ENCODE data around the gene FGF4.

Gene FGF4

DNA sequence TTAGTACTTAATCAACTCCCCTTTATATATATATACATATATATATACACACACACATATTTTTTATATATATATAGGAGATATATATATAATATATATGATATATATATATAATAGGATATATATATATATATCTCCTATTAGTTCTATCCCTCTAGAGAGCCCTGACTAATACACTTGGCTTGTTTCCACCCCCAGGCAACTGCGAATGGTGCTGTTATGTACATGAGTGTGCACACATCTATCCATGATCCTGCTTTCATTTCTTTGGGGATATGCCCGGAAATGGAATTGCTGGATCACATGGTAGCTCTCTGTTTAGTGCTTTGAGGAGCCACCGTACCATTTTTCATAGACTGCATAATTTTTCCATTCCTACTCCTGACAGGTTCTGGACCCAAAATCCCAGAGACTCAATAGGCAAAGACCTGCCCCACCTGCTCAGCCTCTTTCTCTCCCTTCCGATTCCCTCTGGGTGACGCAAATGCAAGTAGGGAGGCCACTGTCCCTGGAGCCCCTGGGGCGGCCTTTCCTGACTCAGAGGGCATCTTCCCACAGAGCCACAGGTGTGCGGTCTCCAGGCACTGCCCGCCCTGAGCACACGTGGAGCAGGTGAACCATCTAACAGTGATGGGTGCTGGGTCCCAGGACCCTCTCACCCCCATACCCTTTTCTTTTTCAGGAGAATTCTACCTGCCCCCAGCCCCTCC is 32.1 kb upstream of the FGF4 start:
- DNase-seq, result no peak

DNA sequence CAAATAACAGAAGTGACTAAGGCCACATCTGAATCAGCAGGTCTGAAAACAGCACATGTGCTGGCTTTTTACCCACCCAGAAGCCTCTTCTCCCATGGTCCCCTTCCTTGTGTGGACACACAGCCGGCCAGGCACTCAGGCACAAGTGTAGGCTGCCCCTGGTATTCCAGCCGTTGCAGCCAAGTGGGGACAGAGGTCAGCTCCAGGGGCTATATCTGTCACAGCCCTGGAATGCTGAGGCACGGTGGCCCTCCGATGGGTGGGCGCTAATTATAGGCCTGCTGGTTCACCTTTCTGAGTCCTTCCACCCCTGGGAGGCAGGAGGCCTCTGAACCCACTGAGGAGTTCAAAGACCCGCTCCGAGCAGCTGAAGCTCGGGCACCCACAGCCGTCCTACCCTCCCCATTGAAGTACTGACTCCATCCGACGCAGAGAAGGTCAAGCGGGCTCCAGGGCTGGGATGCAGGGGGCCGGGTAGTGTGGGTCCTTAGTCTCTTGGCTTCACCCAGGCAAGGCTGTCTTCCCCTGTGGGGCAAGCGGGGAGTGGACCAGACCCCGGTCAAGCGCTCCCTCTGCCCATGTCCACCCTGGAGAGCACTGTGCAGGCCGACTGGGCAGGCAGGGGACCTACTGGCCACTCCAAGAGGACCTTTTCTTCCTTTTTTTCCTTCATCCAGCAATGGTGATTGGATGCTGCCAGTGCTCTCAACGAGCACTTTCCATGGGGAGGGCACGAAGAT is 29.8 kb upstream of the FGF4 start:
- DNase-seq, result no peak

DNA sequence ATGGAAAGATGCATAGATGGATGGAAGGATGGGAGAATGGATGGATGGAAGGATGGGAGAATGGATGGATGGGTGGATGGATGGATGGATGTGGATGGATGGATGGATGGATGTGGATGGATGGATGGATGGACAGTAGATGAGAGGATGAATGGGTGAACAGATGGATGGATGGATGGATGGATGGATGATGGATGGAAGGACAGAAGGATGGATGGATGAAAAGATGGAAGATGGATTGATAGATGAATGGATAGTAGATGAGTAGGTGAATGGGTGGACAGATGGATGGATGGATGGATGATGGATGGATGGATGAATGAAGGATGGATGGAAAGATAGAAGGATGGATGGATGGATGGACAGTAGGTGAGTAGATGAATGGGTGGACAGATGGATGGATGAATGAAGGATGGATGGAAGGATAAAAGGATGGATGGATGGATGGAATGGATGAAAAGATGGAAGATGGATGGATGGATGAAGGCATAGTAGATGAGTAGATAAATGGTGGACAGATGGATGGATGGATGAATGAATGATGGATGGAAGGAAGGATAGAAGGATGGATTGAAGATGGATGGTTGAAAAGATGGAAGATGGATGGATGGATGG is 28.6 kb upstream of the FGF4 start:
- DNase-seq, result no peak

DNA sequence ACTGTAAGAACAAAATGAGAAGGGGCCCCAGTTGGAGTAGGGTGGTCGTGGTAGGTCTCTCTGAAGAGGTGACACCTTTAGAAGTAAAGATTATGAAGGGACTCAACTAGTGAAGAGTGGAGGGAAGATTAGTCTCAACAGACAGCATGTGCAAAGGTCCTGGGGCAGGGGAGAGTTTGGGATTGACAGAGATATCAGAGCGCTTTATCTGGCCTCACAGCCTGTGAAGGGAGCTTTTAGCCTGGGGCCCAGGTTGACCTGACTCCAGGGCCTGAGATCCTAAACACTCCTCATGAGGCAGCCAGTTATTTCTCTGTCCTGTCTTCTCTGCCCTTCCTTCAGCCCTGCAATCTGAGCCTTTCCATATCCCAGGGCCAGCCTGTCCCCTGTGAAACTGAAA is 27.9 kb upstream of the FGF4 start:
- DNase-seq, result no peak

DNA sequence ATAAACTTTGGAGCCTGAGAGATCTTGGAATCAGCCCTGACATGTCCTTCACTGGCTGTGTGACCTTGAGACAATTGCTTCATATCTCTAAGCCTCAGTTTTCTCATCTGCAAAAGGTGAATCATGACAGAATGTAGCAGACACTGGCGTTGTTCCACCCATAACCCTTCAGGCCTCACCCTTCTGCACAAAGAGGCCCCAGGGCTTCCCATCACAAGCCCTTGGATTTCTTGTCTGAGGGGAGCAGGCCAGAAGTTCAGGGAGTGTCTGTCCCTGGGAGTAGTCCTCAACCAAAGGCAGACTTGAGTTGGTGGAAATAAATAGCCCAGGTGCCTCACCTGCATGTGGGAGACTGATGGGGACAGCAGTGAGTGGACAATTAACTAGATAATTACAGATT is 27.4 kb upstream of the FGF4 start:
- no peak for DNase-seq

DNA sequence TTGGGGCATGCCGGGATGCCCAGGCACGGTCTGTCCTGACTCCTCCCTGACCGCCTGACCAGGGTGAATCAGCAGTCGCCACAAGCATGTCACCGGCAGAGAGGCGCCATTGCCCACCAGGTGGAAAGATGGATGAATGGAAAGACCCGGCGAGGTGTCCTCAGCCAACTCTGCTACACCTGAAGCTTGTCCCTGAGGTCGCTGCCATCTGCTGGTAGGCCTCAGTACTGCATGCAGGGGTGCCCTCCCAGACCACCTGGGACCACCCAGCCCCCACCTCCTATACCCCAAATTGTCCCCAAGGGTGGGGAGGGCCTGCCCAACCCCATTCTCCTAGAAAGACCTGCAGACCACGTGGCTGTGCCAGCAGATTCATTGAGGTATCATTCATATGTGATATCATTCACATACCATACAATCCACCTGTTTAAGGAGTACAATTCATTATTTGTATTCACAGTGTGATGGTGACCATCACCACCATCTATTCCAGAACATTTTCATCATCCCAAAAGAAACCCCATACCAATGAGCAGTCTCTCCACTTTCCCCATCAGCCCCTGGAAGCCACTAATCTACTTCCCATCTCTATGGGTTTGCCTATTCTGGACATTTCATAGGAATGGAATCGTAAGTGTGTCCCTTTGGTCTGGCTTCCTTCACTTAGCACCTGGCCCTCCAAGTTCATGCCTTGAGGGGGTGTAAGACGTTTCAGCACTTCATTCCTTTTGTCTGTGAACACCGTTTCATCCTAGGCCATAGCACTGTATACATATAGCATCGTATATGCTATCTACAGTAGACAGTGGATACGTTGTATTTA is 26.6 kb upstream of the FGF4 start:
- no peak for DNase-seq

DNA sequence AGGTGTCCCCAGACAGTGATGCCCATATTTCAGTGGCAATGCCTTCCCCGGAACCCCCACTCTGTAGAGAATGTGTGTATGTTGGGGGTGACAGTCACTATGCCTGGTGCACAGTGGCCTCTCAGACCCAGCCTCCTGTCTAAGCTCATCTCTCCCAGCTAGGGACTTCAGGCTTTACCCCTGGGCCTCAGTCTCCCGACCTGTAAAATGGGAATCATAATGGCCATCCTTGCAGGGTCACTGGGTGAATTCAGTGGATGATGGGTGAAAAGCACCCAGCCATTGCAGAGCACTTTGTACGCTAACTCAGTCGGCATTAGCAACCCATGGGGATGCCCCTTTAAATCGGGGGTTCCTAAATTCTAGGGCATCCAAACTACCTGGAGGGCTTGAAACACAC is 25.1 kb upstream of the FGF4 start:
- DNase-seq, result no peak

DNA sequence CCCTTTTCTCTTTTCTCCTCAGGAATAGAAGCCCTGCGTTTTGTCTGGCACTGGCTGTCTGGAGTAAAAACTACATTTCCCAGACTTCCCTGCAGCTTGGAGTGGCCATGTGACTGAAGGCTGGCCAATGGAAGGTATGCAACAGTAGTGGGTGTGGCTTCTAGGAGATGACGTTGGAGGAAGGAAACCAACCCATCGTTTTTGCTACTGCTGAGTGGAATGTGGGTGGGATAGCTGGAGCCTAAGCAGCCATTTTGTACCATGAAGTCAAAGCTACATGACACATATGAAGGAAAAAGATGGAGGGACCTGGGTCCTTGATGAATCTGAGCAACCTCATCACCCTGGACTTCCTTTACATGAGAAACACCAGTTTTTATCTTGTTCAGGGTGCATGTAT is 24.4 kb upstream of the FGF4 start:
- DNase-seq, result no peak

DNA sequence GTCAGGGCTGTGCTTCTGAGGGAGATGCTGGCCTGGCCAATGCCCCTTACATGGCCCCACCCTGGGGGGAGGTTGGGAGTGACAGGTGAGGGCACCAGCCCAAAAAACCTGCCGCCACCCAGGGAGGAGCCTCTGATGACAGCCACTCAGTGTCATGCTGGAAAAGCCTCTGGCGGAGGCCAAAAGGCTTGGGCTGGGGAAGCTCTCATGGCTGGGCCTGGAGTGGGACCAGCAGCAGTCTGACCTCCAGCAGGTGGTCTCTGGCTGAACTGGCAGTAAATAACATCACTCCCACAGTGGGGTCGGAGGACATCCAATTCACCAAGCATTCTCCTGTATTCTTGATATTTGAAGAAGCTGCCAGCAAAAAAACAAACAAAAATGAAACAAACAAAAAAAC is 24.0 kb upstream of the FGF4 start:
- DNase-seq, result no peak

DNA sequence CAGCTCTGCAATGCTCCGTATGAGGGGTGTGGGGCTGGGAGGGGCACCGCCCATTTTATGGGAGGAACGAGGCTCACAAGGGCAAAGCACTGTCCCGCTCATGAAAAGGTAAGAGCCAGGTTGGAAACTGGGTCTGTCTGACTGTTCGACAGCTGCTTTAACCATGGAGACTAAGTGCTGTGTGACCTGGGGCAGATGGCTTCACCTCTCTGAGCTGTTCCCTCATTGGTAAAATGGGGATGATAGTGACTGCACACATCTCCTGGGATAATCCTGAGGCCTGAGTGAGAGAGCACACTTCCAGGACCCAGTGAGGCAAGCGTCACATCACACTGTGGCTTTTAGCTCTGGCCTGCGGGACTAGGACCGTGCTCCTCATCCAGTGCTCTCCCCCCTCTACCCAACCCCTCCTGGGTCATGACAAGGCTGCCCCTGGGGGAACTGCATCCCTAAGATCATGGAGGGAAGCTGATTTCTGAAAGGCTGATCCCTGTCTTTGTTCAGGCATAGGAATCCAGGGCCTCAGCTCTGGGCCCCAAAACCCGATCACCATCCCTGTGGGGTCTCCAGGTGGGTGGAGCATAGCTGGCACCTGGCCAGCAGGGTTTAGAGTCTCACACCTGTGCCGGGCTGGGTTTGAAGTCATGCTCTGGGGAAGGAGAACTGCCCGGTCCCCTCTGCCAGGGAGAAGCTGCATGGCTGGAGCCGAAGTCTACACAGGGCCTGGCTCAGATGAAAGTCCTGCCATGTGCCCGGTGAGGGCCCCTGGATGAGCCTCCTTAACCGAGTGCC is 22.8 kb upstream of the FGF4 start:
- no peak for DNase-seq

DNA sequence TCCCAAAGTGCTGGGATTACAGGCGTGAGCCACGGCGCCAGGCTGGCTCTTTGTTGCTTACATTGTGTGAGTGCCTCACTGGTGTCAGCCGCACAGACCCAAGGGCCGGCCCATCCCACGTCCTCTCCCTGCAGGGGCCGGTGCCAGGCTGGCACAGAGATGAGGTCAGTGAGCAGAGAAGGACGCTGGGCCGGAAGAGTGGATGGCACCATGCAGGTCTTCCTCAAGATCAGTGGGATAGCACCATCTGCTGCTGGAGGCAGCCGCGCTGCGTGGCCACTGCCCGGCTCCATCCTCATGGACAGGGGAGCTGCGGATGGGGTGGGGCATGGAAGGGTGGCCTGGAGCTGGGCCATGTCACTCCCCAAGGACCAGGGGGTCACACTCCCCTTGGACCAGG is 22.0 kb upstream of the FGF4 start:
- DNase-seq, result no peak

DNA sequence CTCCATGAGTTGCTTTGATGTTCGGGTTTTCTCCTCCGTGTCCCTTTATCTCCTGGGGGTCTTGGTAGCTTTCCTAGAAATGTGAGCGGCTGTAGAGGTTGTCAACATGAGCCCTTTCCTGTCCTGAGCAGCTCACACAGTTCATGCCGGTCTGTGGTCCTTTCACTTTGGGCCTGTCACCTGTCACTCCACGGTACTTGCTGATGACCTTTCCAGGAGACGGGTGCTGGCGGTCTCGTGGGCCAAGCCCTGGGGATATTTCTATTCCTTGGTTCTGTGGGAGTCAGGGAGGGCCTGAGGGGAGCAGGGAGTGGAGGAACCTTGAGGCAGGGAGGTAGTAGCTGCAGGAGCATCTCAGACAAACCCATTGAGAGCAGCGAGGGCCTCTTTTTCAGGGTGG is 20.9 kb upstream of the FGF4 start:
- DNase-seq, result no peak

DNA sequence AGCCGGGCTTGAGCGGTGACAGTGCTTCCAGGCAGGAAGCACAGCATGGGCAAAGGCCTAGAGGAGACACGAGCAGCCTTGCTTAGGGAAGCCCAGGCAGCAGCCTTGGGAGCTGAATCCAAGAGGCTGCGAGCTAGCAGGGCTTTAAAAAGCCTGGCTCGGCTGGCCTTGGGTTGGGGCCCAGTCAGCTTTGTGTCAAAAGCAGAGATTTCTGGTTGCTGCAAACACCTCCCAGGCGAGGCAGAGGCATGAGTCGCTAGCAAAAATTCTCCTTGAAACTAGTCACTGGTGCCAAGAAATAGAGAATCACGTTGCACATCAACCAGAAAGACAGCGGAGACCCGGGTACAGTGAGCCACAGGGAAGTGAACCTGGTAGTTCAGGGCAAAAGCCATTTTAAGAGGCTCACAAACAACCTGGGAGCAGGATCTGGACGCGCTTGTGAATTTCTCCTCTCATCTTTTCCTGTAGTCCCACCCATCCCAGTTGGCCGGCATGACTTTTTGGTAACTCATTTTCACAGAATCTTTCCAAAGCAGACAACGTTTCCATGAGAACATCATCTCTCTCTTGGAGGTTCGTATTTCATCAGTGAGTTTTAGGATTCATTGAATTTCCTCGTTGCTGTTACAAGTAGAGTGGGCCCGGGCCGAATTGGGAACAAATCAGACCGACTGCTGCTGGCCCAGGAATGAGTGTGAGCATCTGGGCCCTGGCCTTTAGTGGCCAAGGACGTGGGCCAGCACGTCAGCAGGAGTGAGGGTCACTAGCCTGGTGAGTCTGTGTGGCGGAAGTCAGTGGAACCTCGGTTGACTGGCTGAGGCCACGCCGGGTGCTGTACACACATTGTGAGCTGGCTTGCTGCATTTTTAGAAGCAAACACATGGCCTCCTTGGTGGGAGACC is 16.4 kb upstream of the FGF4 start:
- no peak for DNase-seq

DNA sequence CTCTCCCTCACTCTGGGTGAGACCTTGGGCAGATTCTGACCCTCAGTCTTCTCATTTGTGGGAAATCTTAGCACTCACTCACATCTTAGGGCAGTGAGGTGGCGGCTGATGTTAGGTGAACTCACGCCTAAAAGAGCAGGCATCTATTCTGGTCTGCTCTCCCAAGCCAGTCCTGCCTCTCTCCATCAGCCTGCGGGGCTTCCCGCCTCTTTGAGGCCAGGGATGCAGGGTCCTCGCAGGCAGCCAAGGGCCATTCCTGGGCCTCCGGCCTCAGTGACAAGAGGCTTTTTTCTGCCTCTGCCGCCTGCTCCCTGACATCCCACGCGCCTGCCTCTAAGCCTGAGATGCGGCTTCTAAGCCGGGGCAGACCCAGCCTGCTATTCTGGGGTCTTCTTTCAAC is 13.8 kb upstream of the FGF4 start:
- DNase-seq, result no peak

DNA sequence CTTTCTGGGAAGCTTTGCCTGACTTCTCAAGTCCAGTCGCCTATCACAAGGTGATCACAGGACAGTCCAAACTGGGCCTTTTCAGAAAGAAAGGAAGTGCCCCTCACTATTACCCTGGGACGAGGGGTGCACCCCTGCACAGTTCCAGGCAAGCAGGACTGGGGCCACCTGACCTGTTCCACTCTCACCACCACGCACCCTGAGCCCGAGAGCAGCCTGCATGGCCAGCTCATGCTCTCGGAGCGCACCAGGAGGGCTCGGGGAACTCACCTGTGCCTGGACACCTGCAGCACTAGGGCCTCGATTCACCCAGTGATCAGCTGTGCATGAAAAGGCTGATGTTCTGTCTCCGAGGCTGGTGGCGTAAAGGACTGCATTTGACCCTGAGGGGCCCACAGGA is 12.8 kb upstream of the FGF4 start:
- no peak for DNase-seq

DNA sequence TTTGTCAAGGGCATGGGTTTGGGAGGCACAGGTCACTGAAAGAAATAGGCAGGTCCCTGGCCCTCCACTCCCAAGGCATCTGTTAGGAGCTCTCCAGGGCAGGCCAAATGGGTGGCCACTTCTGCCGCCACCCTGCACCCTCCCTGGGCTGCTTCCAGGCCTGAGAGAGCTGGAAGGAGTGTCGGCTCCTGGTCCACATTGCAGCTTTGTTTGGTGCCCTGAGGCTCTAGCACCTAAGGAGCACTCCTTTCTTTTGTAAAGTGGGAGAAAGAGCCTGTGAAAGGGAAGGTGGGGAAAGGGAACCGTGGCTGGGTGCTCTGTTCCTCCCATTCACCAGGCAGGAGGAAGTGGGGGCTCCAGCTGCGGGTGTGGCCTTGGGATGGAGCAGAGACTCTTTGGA is 12.3 kb upstream of the FGF4 start:
- no peak for DNase-seq

DNA sequence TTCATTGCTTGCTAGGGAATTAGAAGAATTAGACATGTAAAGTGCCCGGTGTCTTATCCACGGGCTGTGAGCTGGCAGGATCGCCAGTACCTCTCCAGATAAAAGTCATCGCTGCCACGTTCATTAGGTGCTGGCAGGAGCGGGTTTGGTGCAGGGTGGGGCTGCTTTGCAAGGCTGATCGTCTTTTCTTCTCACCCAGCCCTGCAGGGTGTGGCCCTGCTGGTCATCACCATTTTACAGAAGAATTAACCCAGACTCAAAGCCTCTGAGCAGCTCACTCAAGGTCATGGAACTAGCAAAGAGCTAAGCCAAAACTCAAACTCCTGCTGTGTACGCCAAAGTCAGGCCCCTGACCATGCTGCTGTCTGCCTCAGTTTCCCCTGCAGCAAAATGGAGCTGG is 6.1 kb upstream of the FGF4 start:
- no peak for DNase-seq

DNA sequence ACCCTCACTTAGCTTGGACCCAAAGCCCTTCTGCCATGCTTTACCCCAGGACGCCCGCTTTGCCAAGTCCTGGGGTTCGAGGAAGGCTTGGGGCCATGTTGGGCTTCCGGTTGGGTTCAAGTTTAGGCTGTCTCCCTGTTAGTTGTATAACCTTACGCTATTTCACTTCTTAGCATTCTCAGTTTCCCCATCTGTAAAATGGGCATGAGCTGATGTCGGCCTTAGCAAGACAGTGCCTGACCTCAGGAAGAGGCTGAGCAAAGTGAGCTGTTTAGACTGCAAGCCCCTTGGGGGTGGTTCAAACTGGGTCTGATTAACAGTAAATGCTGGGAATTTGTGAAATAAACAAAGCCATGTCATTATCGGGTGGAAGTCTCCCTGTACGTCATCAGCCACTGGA is 3.2 kb upstream of the FGF4 start:
- DNase-seq, result no peak

DNA sequence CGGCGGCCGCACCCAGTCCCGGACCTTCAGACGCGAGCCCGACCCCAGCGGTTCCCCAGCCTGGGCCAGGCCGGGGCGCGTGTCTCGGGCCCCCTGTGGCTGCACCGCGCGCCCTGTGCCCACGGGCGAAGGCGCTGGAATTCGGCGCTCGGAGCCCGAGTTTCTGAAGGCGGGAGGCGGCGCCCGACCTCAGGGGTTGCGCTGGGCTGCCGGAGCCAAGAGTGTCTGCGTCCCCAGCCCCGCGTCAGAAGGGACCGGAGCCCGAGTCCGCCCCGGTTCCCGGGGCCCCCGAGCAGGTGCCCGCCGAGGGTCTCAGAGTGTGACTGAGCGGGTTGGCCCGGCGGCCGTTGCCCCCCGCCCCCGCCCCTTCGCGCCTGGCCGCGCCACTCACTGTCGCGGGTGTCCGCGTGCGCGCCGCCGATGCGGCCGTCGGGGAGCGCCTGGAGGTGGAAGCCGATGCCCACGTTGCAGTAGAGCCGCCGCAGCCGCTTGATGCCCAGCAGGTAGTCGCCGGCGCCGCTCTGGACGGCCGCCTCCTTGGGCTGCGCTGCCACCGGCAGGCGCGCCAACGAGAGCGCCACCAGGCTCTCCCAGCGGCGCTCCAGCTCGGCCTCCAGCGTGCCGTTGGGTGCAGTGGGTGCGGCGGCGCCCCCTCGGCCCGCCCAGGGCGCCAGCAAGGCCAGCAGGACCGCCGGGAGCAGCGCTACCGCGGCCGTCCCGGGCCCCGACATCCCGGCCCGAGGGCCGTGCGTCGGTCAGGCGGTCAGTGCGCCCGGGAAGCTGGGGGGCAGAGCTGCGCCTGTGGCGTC is 583 bp downstream of the FGF4 start:
- no peak for DNase-seq

DNA sequence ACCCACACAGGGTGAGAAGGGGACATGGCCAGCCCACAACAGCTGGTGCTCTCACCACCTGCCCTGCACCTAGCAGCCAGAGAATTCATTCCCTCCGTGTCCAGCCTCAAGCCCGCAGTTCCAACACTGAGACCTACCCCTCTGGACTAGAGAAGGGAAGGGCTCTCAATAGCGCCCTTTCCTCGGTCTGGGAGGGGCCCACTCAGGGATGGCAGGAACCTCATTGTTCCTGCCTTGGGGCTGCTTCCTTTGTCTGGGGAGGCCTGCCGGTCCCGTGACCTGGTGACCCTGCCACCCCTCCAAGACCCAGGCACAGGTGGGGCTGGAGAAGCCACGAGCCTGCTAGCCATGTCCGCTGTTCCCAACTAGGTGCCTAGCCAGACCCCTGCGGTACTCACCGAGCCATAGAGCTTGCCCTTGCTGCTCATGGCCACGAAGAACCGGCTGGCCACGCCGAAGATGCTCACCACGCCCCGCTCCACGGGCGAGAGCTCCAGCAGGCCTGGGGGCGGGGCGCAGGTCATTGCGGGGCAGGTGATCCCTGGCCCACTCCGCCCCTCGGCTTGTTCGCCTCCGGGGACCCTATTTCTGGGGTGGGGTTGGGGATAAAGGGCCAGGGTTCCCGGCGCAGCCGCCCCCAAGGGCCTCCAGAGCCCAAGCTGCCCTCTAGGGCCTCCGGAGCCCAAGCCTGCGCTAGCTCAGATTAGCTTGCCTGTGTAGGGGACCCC is 1.4 kb downstream of the FGF4 start:
- DNase-seq, result no peak

Measured in DMS 273 treated with DMSO at 0.1 percent for 48 hours (cell line).